ENCODE results near the gene CCT8L2.
"Not testable (repeated sequence)": the region's sequence is repeated elsewhere in the genome, so short reads cannot be mapped to it uniquely, and the experiment has no call there.

The CCT8L2 gene

GRCh38 chr22:16594026-16594425 is 1.4 kb upstream of the CCT8L2 start:
- DNase-seq (ENCODE audit: low read depth in 2 of 2) = no peak

- not testable (repeated sequence) for DNase-seq (ENCODE audit: low read depth in 2 of 2)
These were observed 379 bp downstream of the CCT8L2 start for GRCh38 chr22:16592231-16592630.

GRCh38 chr22:16591136-16591535 is 1.5 kb downstream of the CCT8L2 start:
- DNase-seq (ENCODE audit: low read depth in 2 of 2) = not testable (repeated sequence)

GRCh38 chr22:16586991-16587390 is 5.6 kb downstream of the CCT8L2 start:
- DNase-seq (ENCODE audit: low read depth in 2 of 2) = no peak

- no peak for DNase-seq (ENCODE audit: low read depth in 2 of 2)
These were observed 6.4 kb downstream of the CCT8L2 start for GRCh38 chr22:16586170-16586569.

GRCh38 chr22:16580872-16581271 is 11.7 kb downstream of the CCT8L2 start:
- DNase-seq (ENCODE audit: low read depth in 2 of 2) = not testable (repeated sequence)

GRCh38 chr22:16569240-16569834 is 23.3 kb downstream of the CCT8L2 start:
- not testable (repeated sequence) for DNase-seq (ENCODE audit: low read depth in 2 of 2)

- no peak for DNase-seq (ENCODE audit: low read depth in 2 of 2)
These were observed 24.2 kb downstream of the CCT8L2 start for GRCh38 chr22:16568425-16568758.

GRCh38 chr22:16567617-16568424 is 24.8 kb downstream of the CCT8L2 start:
- DNase-seq (ENCODE audit: low read depth in 2 of 2) = not testable (repeated sequence)

GRCh38 chr22:16566421-16567151 is 26.0 kb downstream of the CCT8L2 start:
- not testable (repeated sequence) for DNase-seq (ENCODE audit: low read depth in 2 of 2)

- not testable (repeated sequence) for DNase-seq (ENCODE audit: low read depth in 2 of 2)
These were observed 26.8 kb downstream of the CCT8L2 start for GRCh38 chr22:16565585-16566420.

- DNase-seq (ENCODE audit: low read depth in 2 of 2) = not testable (repeated sequence)
These were observed 27.6 kb downstream of the CCT8L2 start for GRCh38 chr22:16564837-16565584.

- DNase-seq (ENCODE audit: low read depth in 2 of 2) = no peak
These were observed 28.8 kb downstream of the CCT8L2 start for GRCh38 chr22:16563555-16564520.

GRCh38 chr22:16562711-16563554 is 29.7 kb downstream of the CCT8L2 start:
- no peak for DNase-seq (ENCODE audit: low read depth in 2 of 2)

- not testable (repeated sequence) for DNase-seq (ENCODE audit: low read depth in 2 of 2)
These were observed 31.4 kb downstream of the CCT8L2 start for GRCh38 chr22:16561093-16561658.

- not testable (repeated sequence) for DNase-seq (ENCODE audit: low read depth in 2 of 2)
These were observed 32.0 kb downstream of the CCT8L2 start for GRCh38 chr22:16560651-16561050.

GRCh38 chr22:16559996-16560395 is 32.6 kb downstream of the CCT8L2 start:
- not testable (repeated sequence) for DNase-seq (ENCODE audit: low read depth in 2 of 2)

Data from fibroblast of skin of left quadriceps (primary cell).